Activated naive CD8-positive, alpha-beta T cell treated with anti-CD3 and anti-CD28 coated beads, Interleukin-2, amount 50 U/mL, for 24 hours (primary cell): Measurements from ENCODE around the gene TAF6L.
"Not testable (repeated sequence)": the region's sequence is repeated elsewhere in the genome, so short reads cannot be mapped to it uniquely, and the experiment has no call there.

Source experiments
- ATAC-seq: fragments of 150-1000 bp; cut with Tn5 transposase; one replicate; pipeline ENCODE4 v1.10.0; 2021
- DNase-seq: peaks from one replicate; pipeline ENCODE4 v3.0.0; 2021
- H3K27ac Mint-ChIP-seq: one replicate; pipeline ENCODE4 v1.8.0; 2021; ENCODE audit warnings: mild to moderate bottlenecking, mixed read lengths
- H3K27me3 Mint-ChIP-seq: one replicate; pipeline ENCODE4 v1.8.0; 2021; ENCODE audit warnings: mixed read lengths
- H3K36me3 Mint-ChIP-seq: one replicate; pipeline ENCODE4 v1.8.0; 2021; ENCODE audit warnings: low read depth, mixed read lengths
- H3K4me1 Mint-ChIP-seq: one replicate; pipeline ENCODE4 v1.8.0; 2021; ENCODE audit warnings: mixed read lengths
- H3K4me3 Mint-ChIP-seq: one replicate; pipeline ENCODE4 v1.8.0; 2021; ENCODE audit warnings: mild to moderate bottlenecking, moderate library complexity, mixed read lengths
- H3K9me3 Mint-ChIP-seq: one replicate; pipeline ENCODE4 v1.8.0; 2021; ENCODE audit warnings: mixed read lengths

The TAF6L gene

GRCh38 chr11:62771144-62772021, at the start of gene TAF6L:
Gene TAF6L, plus strand, starts transcription at chr11:62771396. Its CDS starts 4,388 bp downstream, at chr11:62775784.
- ATAC-seq: peak; percentile 87
- Mint-ChIP-seq H3K36me3 (peaks cover 11% of the 10 kb centered on the region), H3K4me3 (peak within 1 kb of the TSS; percentile 90), H3K27me3 (no peaks in the 10 kb centered on the region), H3K27ac (peak within 1 kb of the TSS; percentile 96), H3K4me1 (peaks cover 27% of the 10 kb centered on the region), H3K9me3 (no peaks in the 10 kb centered on the region)
- peak; percentile 96 for DNase-seq

- H3K27me3 Mint-ChIP-seq: no peaks in the 10 kb centered on the region
- DNase-seq: no peak
- H3K4me1 Mint-ChIP-seq: peaks cover 51% of the 10 kb centered on the region
- H3K9me3 Mint-ChIP-seq: no peaks in the 10 kb centered on the region
- H3K36me3 Mint-ChIP-seq: peaks cover 86% of the 10 kb centered on the region
- no peak for ATAC-seq
- H3K27ac Mint-ChIP-seq: no peak overlapping the region
- H3K4me3 Mint-ChIP-seq: no peak overlapping the region
These were observed 49.2 kb upstream of the TAF6L start for GRCh38 chr11:62721994-62722393.

DNA sequence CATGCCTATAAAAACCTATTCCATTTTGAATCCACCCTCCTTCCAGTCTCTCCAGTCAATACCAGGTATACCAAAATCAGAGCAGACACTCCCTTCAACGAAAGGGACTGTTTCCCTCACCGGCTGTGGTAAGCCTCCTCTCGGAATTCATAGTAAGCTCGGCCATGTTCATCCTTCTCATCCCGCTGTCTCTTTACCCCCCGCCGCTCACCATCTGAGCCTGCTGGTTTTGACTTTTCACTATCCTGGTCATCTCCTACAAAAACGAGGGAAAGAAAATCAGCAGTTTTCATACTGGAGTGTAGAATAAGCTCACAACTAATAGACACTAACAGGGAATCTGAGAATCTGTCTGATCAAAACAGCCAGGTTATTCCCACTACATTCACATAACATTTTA, 47.0 kb upstream of the TAF6L start:
- Mint-ChIP-seq H3K27ac (peak overlapping the region; percentile 98), H3K4me3 (peak overlapping the region; percentile 88), H3K4me1 (peaks cover 59% of the 10 kb centered on the region), H3K9me3 (no peaks in the 10 kb centered on the region), H3K27me3 (peaks cover 4% of the 10 kb centered on the region), H3K36me3 (peaks cover 74% of the 10 kb centered on the region)
- ATAC-seq (no peak), DNase-seq (no peak)

- H3K27me3 Mint-ChIP-seq: peaks cover 4% of the 10 kb centered on the region
- H3K4me1 Mint-ChIP-seq: peaks cover 60% of the 10 kb centered on the region
- H3K36me3 Mint-ChIP-seq: peaks cover 64% of the 10 kb centered on the region
These were observed 45.5 kb upstream of the TAF6L start for GRCh38 chr11:62725646-62726045.

DNA sequence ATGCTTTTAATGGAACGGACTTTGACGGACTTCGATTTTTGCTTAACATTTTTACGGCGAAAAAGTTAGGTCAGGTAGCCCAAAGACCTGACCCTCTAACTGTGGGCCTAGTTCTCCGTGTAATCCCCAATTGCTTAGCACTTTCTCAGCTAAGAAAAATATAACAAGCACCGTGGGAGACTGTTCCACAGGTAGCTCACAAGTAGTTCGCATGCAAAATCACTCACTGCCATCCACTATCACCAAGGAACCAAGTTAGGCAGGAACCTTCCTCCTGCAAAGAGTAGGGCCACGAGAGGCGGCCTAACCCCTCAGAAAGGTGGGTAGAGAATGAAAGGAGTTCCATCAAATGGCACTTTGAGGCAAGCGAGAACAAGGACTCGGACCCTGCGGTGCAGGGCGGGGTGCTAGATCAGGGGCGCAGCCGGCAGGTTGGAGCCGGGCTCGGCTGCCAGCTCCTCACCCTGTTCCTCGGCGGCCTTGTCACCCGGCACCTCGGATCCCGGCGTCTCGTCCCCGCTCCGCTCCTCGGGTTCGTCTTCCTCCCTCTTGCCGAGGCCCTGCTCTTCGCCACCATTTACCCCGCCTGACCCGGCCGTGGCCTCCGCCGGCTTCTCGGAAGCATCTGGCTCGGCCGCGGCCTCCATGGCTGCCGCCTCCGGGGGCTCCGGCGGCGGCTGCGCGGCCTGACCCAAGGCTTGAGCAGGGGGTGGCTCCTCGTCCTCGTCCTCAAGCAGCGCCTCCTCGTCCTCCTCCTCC, 44.9 kb upstream of the TAF6L start:
- H3K36me3 Mint-ChIP-seq: peaks cover 57% of the 10 kb centered on the region
- peak overlapping the region; percentile 98 for H3K27ac Mint-ChIP-seq
- peak overlapping the region; percentile 88 for H3K4me3 Mint-ChIP-seq
- DNase-seq (no peak), ATAC-seq (no peak)
- peaks cover 61% of the 10 kb centered on the region for H3K4me1 Mint-ChIP-seq
- H3K27me3 Mint-ChIP-seq: peaks cover 4% of the 10 kb centered on the region
- no peaks in the 10 kb centered on the region for H3K9me3 Mint-ChIP-seq

More at GRCh38 chr11:62725646-62726045, 45.5 kb upstream of the TAF6L start:
- H3K27ac Mint-ChIP-seq: peak overlapping the region; percentile 98
- DNase-seq: no peak
- peak overlapping the region; percentile 88 for H3K4me3 Mint-ChIP-seq
- no peak for ATAC-seq
- H3K9me3 Mint-ChIP-seq: no peaks in the 10 kb centered on the region

- peaks cover 60% of the 10 kb centered on the region for H3K4me1 Mint-ChIP-seq
- H3K27me3 Mint-ChIP-seq: peaks cover 4% of the 10 kb centered on the region
- peaks cover 54% of the 10 kb centered on the region for H3K36me3 Mint-ChIP-seq
- no peak for ATAC-seq
- peak overlapping the region; percentile 98 for H3K27ac Mint-ChIP-seq
- no peaks in the 10 kb centered on the region for H3K9me3 Mint-ChIP-seq
- DNase-seq: no peak
- H3K4me3 Mint-ChIP-seq: peak overlapping the region; percentile 88
These were observed 44.4 kb upstream of the TAF6L start for GRCh38 chr11:62726915-62727164.

GRCh38 chr11:62727165-62727871, 43.9 kb upstream of the TAF6L start, which contains the start of gene HNRNPUL2:
Gene HNRNPUL2, minus strand, starts transcription at chr11:62727457. Its CDS starts 301 bp downstream, at chr11:62727156.
- peak within 1 kb of the TSS; percentile 88 for H3K4me3 Mint-ChIP-seq
- H3K9me3 Mint-ChIP-seq: no peaks in the 10 kb centered on the region
- H3K27me3 Mint-ChIP-seq: peaks cover 4% of the 10 kb centered on the region
- H3K36me3 Mint-ChIP-seq: peaks cover 49% of the 10 kb centered on the region
- peak; percentile 98 for DNase-seq
- peak; percentile 84 for ATAC-seq
- peak within 1 kb of the TSS; percentile 98 for H3K27ac Mint-ChIP-seq
- H3K4me1 Mint-ChIP-seq: peaks cover 55% of the 10 kb centered on the region

DNA sequence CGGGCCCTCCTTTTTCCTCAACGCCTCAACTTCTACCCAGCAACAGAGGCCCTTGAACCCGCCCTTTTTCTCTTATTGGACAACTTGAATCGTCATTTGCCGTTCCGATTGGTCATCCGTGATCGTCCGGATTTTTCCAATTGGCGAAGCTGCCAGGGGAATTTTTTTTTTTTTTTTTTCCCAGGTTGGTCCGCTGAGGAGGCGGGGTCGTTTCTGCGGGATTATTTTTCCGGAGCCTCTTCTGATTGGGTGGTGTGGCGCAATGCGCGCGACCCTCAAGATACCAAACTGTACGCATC, 43.4 kb upstream of the TAF6L start:
- peaks cover 52% of the 10 kb centered on the region for H3K4me1 Mint-ChIP-seq

GRCh38 chr11:62728171-62728988, 42.8 kb upstream of the TAF6L start, which contains the start of gene TTC9C:
Gene TTC9C, plus strand, starts transcription at chr11:62728486. Its CDS starts 363 bp downstream, at chr11:62728849.
- ATAC-seq: peak; percentile 24
- no peaks in the 10 kb centered on the region for H3K9me3 Mint-ChIP-seq
- DNase-seq: peak; percentile 84
- peak within 1 kb of the TSS; percentile 98 for H3K27ac Mint-ChIP-seq
- peak within 1 kb of the TSS; percentile 88 for H3K4me3 Mint-ChIP-seq
- peaks cover 47% of the 10 kb centered on the region for H3K36me3 Mint-ChIP-seq
- H3K27me3 Mint-ChIP-seq: peaks cover 4% of the 10 kb centered on the region
- peaks cover 53% of the 10 kb centered on the region for H3K4me1 Mint-ChIP-seq

More for the DNA sequence above, 43.4 kb upstream of the TAF6L start:
- Mint-ChIP-seq H3K36me3 (peaks cover 45% of the 10 kb centered on the region), H3K9me3 (no peaks in the 10 kb centered on the region), H3K4me3 (peak overlapping the region; percentile 88), H3K27me3 (peaks cover 4% of the 10 kb centered on the region), H3K27ac (peak overlapping the region; percentile 98)
- DNase-seq: peak; percentile 78
- ATAC-seq: peak; percentile 59

GRCh38 chr11:62730076-62730475, 41.1 kb upstream of the TAF6L start:
- Mint-ChIP-seq H3K36me3 (peaks cover 31% of the 10 kb centered on the region), H3K4me3 (peak overlapping the region; percentile 88), H3K4me1 (peaks cover 38% of the 10 kb centered on the region)
- H3K9me3 Mint-ChIP-seq, ATAC-seq, H3K27me3 Mint-ChIP-seq, H3K27ac Mint-ChIP-seq, DNase-seq: not testable (repeated sequence)

DNA sequence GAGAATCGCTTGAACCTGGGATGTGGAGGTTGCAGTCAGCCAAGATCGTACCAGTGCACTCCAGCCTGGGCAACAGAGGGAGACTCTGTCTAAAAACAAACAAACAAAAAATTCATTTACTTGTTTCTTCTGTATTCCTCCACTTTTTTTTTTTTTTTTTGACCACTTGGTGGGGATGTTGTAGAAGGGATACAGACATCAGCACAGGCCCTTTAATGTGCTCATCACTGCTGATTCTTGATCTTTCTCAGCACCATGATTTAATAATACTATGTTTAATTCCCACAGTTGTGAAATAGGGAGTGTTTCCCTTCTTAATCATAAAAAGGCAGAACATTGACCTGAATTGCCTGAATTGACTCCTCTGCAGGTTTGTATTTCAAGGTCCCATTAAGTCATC, 38.4 kb upstream of the TAF6L start:
- Mint-ChIP-seq H3K4me1 (peaks cover 27% of the 10 kb centered on the region), H3K36me3 (peaks cover 22% of the 10 kb centered on the region), H3K9me3 (no peaks in the 10 kb centered on the region), H3K27ac (peak overlapping the region; percentile 71), H3K27me3 (peaks cover 1% of the 10 kb centered on the region), H3K4me3 (no peak overlapping the region)
- ATAC-seq (no peak), DNase-seq (no peak)

GRCh38 chr11:62737196-62737595, 34.0 kb upstream of the TAF6L start:
- H3K9me3 Mint-ChIP-seq: no peaks in the 10 kb centered on the region
- no peaks in the 10 kb centered on the region for H3K27me3 Mint-ChIP-seq
- peaks cover 7% of the 10 kb centered on the region for H3K4me1 Mint-ChIP-seq
- ATAC-seq (no peak), DNase-seq (no peak)
- peaks cover 28% of the 10 kb centered on the region for H3K36me3 Mint-ChIP-seq
- H3K4me3 Mint-ChIP-seq: no peak overlapping the region
- no peak overlapping the region for H3K27ac Mint-ChIP-seq

DNA sequence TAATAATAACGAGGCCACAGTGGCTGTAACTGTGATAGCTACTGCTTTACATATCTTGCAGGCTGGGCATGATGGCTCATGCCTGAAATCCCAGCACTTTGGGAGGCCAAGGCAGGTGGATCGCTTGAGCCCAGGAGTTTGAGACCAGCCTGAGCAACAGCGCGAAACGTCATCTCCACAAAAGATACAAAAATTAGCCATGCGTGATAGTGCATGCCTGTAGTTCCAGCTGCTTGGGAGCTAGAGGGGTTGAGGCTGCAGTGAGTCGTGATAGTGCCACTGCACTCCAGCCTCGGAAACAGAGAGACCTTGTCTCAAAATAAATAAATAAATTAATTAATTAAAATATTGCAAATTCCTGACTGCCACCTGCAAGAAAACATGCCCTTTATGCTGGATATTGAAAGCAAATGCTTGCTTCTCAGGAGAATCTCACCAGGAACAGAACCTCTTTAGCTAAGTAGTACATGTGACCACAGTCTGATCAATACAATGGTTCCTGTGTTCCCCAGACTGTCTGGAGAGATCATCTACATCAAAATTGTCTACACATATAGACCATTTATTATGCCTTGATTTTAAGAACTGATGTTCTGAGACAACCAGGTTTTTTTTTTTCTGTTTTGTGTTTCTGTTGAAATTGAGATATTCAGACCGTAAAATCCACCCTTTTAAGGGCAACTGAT, 23.6 kb upstream of the TAF6L start:
- Mint-ChIP-seq H3K4me1 (peaks cover 11% of the 10 kb centered on the region), H3K36me3 (peaks cover 4% of the 10 kb centered on the region), H3K9me3 (no peaks in the 10 kb centered on the region), H3K4me3 (no peak overlapping the region), H3K27me3 (no peaks in the 10 kb centered on the region), H3K27ac (no peak overlapping the region)
- DNase-seq (no peak), ATAC-seq (no peak)
